HepG2 (cell line): ENCODE measurements around the gene PAQR7. TPM values are rescaled to one million over a fixed set of nuclear protein-coding genes. Genes with fewer than 3 reads are reported as not detected.

Source experiments
- BCL6 ChIP-seq: IDR thresholded peaks from 2 replicates; pipeline ENCODE4 v1.6.1; 2016; ENCODE audit warnings: missing genetic modification reagents, missing compliant biosample characterization
- BRD4 ChIP-seq: sonication (generic); formaldehyde crosslinking; IDR thresholded peaks from 2 replicates; pipeline ENCODE4 v1.4.0; 2020; ENCODE audit warnings: missing genetic modification reagents
- ERF ChIP-seq: IDR thresholded peaks from 2 replicates; pipeline ENCODE4 v1.6.1; 2018; ENCODE audit warnings: missing biosample characterization, missing genetic modification reagents
- ETS1 ChIP-seq: sonication (generic); formaldehyde crosslinking; IDR thresholded peaks from 2 replicates; pipeline ENCODE4 v1.4.0; 2020; ENCODE audit warnings: missing genetic modification reagents
- FIP1L1 ChIP-seq: fragments of 200-400 bp; formaldehyde crosslinking; IDR thresholded peaks from 2 replicates; pipeline ENCODE4 v1.6.1; 2018; ENCODE audit warnings: low read depth, mild to moderate bottlenecking, low read length, moderate library complexity, borderline replicate concordance; ENCODE audit not compliant: insufficient read depth
- GATA4 ChIP-seq: sonication (generic); IDR thresholded peaks from 2 replicates; pipeline ENCODE4 v1.6.1; 2016; ENCODE audit warnings: antibody characterized with exemption, low read depth, borderline replicate concordance
- GLI4 ChIP-seq: sonication (generic); formaldehyde crosslinking; IDR thresholded peaks from 2 replicates; pipeline ENCODE4 v1.5.1; 2020; ENCODE audit warnings: missing genetic modification reagents, mild to moderate bottlenecking, moderate library complexity, borderline replicate concordance
- HMGA1 ChIP-seq: sonication (generic); formaldehyde crosslinking; conservative IDR thresholded peaks from 2 replicates; pipeline ENCODE4 v1.4.0; 2020; ENCODE audit warnings: missing genetic modification reagents
- HNF4A ChIP-seq: sonication (generic); formaldehyde crosslinking; IDR thresholded peaks from 2 replicates; pipeline ENCODE4 v1.4.0; 2020; ENCODE audit warnings: missing genetic modification reagents
- HOXA5 ChIP-seq: sonication (generic); formaldehyde crosslinking; IDR thresholded peaks from 2 replicates; pipeline ENCODE4 v1.4.0; 2020; ENCODE audit warnings: missing genetic modification reagents
- MATR3 ChIP-seq: sonication (generic); formaldehyde crosslinking; IDR thresholded peaks from 2 replicates; pipeline ENCODE4 v1.4.0; 2020; ENCODE audit warnings: missing genetic modification reagents
- MXI1 ChIP-seq: IDR thresholded peaks from 3 replicates; pipeline ENCODE4 v1.6.1; 2012; ENCODE audit warnings: low read depth, low read length, inconsistent platforms, borderline replicate concordance
- NFKBIZ ChIP-seq: IDR thresholded peaks from 2 replicates; pipeline ENCODE4 v1.6.1; 2018; ENCODE audit warnings: missing genetic modification reagents, missing compliant biosample characterization
- PHB2 ChIP-seq: fragments of 450-650 bp; IDR thresholded peaks from 2 replicates; pipeline ENCODE4 v1.6.1; 2018; ENCODE audit not compliant: partially characterized antibody
- POLR2A ChIP-seq, 2 experiments: IDR thresholded peaks; 2 replicates each; pipeline ENCODE4 v1.6.1; 2011; ENCODE audit warnings: low read depth in 2 of 2, low read length in 2 of 2, mild to moderate bottlenecking in 1 of 2, moderate library complexity in 1 of 2; ENCODE audit not compliant: insufficient read depth in 1 of 2
- REPIN1 ChIP-seq: sonication (generic); formaldehyde crosslinking; IDR thresholded peaks from 2 replicates; pipeline ENCODE4 v1.8.0; 2022; ENCODE audit warnings: missing genetic modification reagents, low read depth, mild to moderate bottlenecking, borderline replicate concordance
- SCMH1 ChIP-seq: sonication (generic); formaldehyde crosslinking; IDR thresholded peaks from 2 replicates; pipeline ENCODE4 v1.9.0; 2021; ENCODE audit warnings: missing genetic modification reagents, mild to moderate bottlenecking, borderline replicate concordance
- SIX4 ChIP-seq: sonication (generic); formaldehyde crosslinking; IDR thresholded peaks from 2 replicates; pipeline ENCODE4 v1.4.0; 2020; ENCODE audit warnings: missing genetic modification reagents
- TBX2 ChIP-seq: sonication (generic); formaldehyde crosslinking; IDR thresholded peaks from 2 replicates; pipeline ENCODE4 v1.5.0; 2020; ENCODE audit warnings: missing genetic modification reagents, mild to moderate bottlenecking, borderline replicate concordance
- TCF12 ChIP-seq, 2 experiments: fragments of 450-650 bp in 1 of 2; sonication (generic) in 1 of 2; formaldehyde crosslinking in 1 of 2; IDR thresholded peaks; 2 replicates each; pipeline versions ENCODE4 v1.6.1 to v1.8.0; 2017 to 2022; ENCODE audit warnings: antibody characterized with exemption in 1 of 2, mild to moderate bottlenecking in 1 of 2, missing genetic modification reagents in 1 of 2, moderate library complexity in 1 of 2
- YEATS2 ChIP-seq: sonication (generic); formaldehyde crosslinking; IDR thresholded peaks from 2 replicates; pipeline ENCODE4 v1.4.0; 2020; ENCODE audit warnings: missing genetic modification reagents, borderline replicate concordance
- ZBTB21 ChIP-seq: sonication (generic); formaldehyde crosslinking; IDR thresholded peaks from 2 replicates; pipeline ENCODE4 v1.4.0; 2020; ENCODE audit warnings: missing genetic modification reagents
- ZBTB7A ChIP-seq: sonication (generic); formaldehyde crosslinking; IDR thresholded peaks from 2 replicates; pipeline ENCODE4 v1.8.0; 2022; ENCODE audit warnings: mild to moderate bottlenecking, missing genetic modification reagents
- ZFP41 ChIP-seq: sonication (generic); formaldehyde crosslinking; IDR thresholded peaks from 2 replicates; pipeline ENCODE4 v1.4.0; 2020; ENCODE audit warnings: mild to moderate bottlenecking, missing genetic modification reagents, borderline replicate concordance
- ZMYM4 ChIP-seq: sonication (generic); formaldehyde crosslinking; IDR thresholded peaks from 2 replicates; pipeline ENCODE4 v1.8.1; 2023; ENCODE audit warnings: mild to moderate bottlenecking, missing genetic modification reagents
- ZNF20 ChIP-seq: sonication (generic); formaldehyde crosslinking; IDR thresholded peaks from 2 replicates; pipeline ENCODE4 v1.4.0; 2020; ENCODE audit warnings: mild to moderate bottlenecking, moderate library complexity, missing genetic modification reagents
- ZNF562 ChIP-seq: sonication (generic); formaldehyde crosslinking; IDR thresholded peaks from 2 replicates; pipeline ENCODE4 v1.8.0; 2022; ENCODE audit warnings: missing genetic modification reagents, borderline replicate concordance
- ZNF614 ChIP-seq: IDR thresholded peaks from 2 replicates; pipeline ENCODE4 v1.6.1; 2018; ENCODE audit warnings: missing biosample characterization, missing genetic modification reagents, inconsistent platforms, borderline replicate concordance
- ZNF740 ChIP-seq: sonication (generic); formaldehyde crosslinking; IDR thresholded peaks from 2 replicates; pipeline ENCODE4 v1.4.0; 2020; ENCODE audit warnings: missing genetic modification reagents
- ZNF766 ChIP-seq: sonication (generic); formaldehyde crosslinking; IDR thresholded peaks from 2 replicates; pipeline ENCODE4 v1.5.0; 2020; ENCODE audit warnings: missing genetic modification reagents, borderline replicate concordance
- ZNF772 ChIP-seq: sonication (generic); formaldehyde crosslinking; IDR thresholded peaks from 2 replicates; pipeline ENCODE4 v1.5.0; 2020; ENCODE audit warnings: mild to moderate bottlenecking, missing genetic modification reagents
- ZNF839 ChIP-seq: sonication (generic); formaldehyde crosslinking; IDR thresholded peaks from 2 replicates; pipeline ENCODE4 v1.4.0; 2020; ENCODE audit warnings: missing genetic modification reagents, mild to moderate bottlenecking, borderline replicate concordance
- ZNF879 ChIP-seq: sonication (generic); formaldehyde crosslinking; IDR thresholded peaks from 2 replicates; pipeline ENCODE4 v1.8.1; 2023; ENCODE audit warnings: missing genetic modification reagents
- polyA plus RNA-seq, 8 experiments: library from polyadenylated mRNA; depleted of rRNA in 3 of 8; stranded (reverse) in 7 of 8; unstranded in 1 of 8; fragments of >200 nt; fragmentation: Illumina TruSeq in 4 of 8; extraction: Trizol in 4 of 8; gene quantifications; 2 replicates each; pipeline versions ENCODE4 v1.2.1 to v1.2.3, GENCODE V29; 2011 to 2016; ENCODE audit warnings: low read depth in 4 of 8, missing spikeins in 1 of 8, mixed read lengths in 1 of 8; ENCODE audit not compliant: insufficient read depth in 1 of 8
- total RNA-seq, 5 experiments: library from RNA; depleted of rRNA; stranded (reverse); fragments of >200 nt; fragmentation: Illumina TruSeq; extraction: Trizol; gene quantifications; 2 replicates each; pipeline ENCODE4 v1.2.3, GENCODE V29; 2016; ENCODE audit warnings: low read depth in 1 of 5

PAQR7 gene
- total and polyA plus RNA-seq, 2 of the 13 experiments (the other 11 are each of a cell fraction or from before 2014, with no cell fraction given), result 13.2 to 16.6 TPM

- TF ChIP-seq ZNF20 (CRISPR knock-in tag), result no peak
- peak; percentile 8; the same call in 1 of the 2 replicates for TF ChIP-seq BRD4 (CRISPR knock-in tag)
- TF ChIP-seq ZNF614 (CRISPR knock-in tag), result no peak
- TF ChIP-seq ZFP41 (CRISPR knock-in tag), result no peak
- TF ChIP-seq SIX4 (CRISPR knock-in tag), result no peak
- TF ChIP-seq MATR3 (CRISPR knock-in tag), result no peak
- TF ChIP-seq ZNF766, result no peak
- TF ChIP-seq POLR2A (IDR thresholded peaks at IDR 0.05; ENCODE audit: insufficient read depth in 1 of 2, low read depth in 2 of 2, low read length in 2 of 2), result peak; percentile 79 to 92
- TF ChIP-seq MXI1, result peak; percentile 51; the same call in 1 of the 3 replicates
- TF ChIP-seq ZNF879, result no peak
- no peak for TF ChIP-seq FIP1L1
- no peak for TF ChIP-seq ZNF562
- no peak for TF ChIP-seq TCF12 (IDR thresholded peaks at IDR 0.05)
- no peak for TF ChIP-seq TCF12 (CRISPR knock-in tag; IDR thresholded peaks at IDR 0.05)
- TF ChIP-seq TBX2 (CRISPR knock-in tag), result peak; percentile 93
- TF ChIP-seq ZNF740 (CRISPR knock-in tag), result no peak
- peak; percentile 87 for TF ChIP-seq YEATS2 (CRISPR knock-in tag)
- peak; percentile 58; the same call in 1 of the 2 replicates for TF ChIP-seq ERF (CRISPR knock-in tag)
- peak; percentile 72 for TF ChIP-seq REPIN1
- TF ChIP-seq ETS1 (CRISPR knock-in tag), result no peak; the same call in 1 of the 2 replicates
- TF ChIP-seq ZMYM4 (CRISPR knock-in tag), result peak; percentile 83
- TF ChIP-seq BCL6 (CRISPR knock-in tag), result peak; percentile 58
- TF ChIP-seq ZNF772 (CRISPR knock-in tag), result peak; percentile 87; the same call in 1 of the 2 replicates
- TF ChIP-seq NFKBIZ (CRISPR knock-in tag), result 0 out of 2 replicates have a peak, but pooled peaks have one; percentile 21
- TF ChIP-seq PHB2, result no peak
- no peak; the same call in 1 of the 2 replicates for TF ChIP-seq HOXA5 (CRISPR knock-in tag)
- TF ChIP-seq ZBTB21 (CRISPR knock-in tag), result no peak
- TF ChIP-seq ZNF839 (CRISPR knock-in tag), result no peak
- TF ChIP-seq GATA4, result 0 out of 2 replicates have a peak, but pooled peaks have one; percentile 20
- TF ChIP-seq GLI4 (CRISPR knock-in tag), result no peak
- no peak for TF ChIP-seq SCMH1 (CRISPR knock-in tag)
- peak; percentile 72 for TF ChIP-seq ZBTB7A
- TF ChIP-seq HMGA1, result no peak
- no peak for TF ChIP-seq HNF4A (CRISPR knock-in tag)
These were observed 55.8 kb downstream of the PAQR7 start, which contains the start of gene MTFR1L (continued) for GRCh38 chr1:25819491-25820246.
